Measurements from ENCODE around the gene FAM131B.
"Not testable (repeated sequence)": the region's sequence is repeated elsewhere in the genome, so short reads cannot be mapped to it uniquely, and the experiment has no call there.

Gene FAM131B

GRCh38 chr7:143362131-143363015, at the start of gene FAM131B:
FAM131B (minus strand) TSS chr7:143362713; CDS start chr7:143362603, 110 bp downstream.
- no peak for DNase-seq

- DNase-seq, result no peak
Observed at GRCh38 chr7:143411976-143412708, 49.6 kb upstream of the FAM131B start.

- DNase-seq, result peak; percentile 7
Observed at GRCh38 chr7:143410521-143411004, 48.0 kb upstream of the FAM131B start.

- DNase-seq, result peak; percentile 39
Observed at GRCh38 chr7:143408686-143409561, 46.4 kb upstream of the FAM131B start, which contains the start of gene EPHA1. EPHA1 (minus strand) TSS chr7:143408856; CDS start chr7:143408805, 51 bp downstream.

GRCh38 chr7:143408252-143408685, 45.8 kb upstream of the FAM131B start:
- no peak for DNase-seq

DNA sequence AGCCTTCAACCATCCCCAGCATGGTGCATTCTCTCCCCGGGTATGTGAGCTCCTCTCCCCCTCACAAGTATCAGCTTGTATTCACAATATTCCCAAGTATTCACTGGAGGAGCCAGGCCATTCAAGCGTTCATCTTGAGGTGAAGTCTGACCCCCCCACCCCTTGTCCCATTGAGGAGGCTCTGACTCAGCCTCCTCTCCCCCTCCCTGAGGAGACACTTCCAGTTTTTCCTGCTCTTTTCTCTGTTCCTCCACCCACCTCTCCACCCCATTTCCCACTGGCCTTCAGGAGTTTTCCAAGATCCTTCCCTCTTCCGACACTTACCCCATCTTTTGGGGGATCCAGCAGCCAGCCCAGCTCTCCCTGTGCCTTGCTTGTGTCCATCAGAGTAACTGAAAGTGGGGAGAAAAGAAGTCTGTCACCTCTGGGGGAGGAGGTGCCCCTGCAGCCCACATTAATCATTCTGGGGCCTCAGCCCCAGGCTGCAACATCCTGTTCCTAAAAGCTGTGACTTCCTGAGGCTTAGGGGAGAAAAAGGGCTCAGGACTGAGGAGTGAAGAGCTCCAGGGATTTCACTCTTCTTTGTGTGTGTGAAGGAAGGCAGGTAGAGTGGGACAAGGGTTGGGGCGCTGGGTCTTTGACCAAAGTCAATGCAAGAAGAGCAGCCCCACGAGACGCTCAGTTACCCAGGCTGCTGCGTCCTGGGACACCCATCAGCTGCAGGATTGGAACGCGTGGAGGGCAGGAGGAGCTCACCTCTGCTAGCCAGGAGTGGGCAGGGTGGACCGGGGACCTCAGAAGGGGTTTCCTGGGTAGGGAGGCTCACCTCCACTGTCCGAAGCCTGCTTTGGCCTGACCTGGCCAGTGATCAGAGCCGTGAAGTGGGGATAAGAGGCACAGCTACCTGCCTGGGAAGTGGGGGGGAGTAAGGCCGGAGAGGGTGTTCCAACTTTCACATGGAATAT, 45.1 kb upstream of the FAM131B start:
- DNase-seq, result no peak

GRCh38 chr7:143406002-143406357, 43.5 kb upstream of the FAM131B start:
- DNase-seq, result no peak

- DNase-seq, result no peak
Observed at GRCh38 chr7:143405173-143406001, 42.9 kb upstream of the FAM131B start.

GRCh38 chr7:143402233-143402632, 39.7 kb upstream of the FAM131B start:
- DNase-seq, result not testable (repeated sequence)

DNA sequence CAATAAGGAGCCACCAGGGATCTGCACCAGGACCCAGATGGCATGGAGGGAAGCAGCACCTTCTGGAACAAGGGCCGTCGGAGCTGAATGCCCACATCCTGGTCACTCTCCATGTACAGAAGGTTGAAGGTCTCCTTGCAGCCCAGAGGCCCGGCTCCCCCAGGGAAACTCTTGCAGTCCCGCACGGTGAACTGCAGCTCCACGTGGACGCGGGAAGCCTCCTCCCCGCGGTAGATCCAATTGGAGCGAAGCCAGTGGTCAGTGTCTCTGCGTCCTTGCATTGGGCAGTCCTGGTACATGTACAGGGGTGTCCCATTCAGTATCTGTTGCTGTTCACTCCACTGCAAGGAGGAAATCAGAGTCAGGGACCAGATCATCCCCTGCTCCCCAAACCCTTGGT, 38.8 kb upstream of the FAM131B start:
- no peak for DNase-seq

DNA sequence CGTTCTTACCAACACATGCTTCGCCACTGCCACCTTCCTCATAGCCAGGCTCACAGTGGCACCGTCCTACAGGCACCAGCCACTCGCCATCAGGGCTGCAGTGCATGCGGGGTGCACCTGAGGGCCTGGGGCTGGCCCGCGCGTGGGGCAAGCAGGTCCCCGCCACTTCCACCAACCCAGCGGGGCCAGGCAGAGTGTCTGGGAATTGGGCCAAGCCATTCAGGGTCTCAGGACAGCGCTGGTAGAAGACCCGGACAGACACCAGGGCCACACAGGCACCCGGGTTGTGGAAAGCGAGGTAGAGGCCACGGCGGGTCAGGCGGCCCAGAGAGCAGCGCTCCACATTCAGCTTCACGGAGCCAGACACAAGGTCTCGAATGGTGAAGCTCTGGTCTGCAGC, 37.1 kb upstream of the FAM131B start:
- no peak for DNase-seq

DNA sequence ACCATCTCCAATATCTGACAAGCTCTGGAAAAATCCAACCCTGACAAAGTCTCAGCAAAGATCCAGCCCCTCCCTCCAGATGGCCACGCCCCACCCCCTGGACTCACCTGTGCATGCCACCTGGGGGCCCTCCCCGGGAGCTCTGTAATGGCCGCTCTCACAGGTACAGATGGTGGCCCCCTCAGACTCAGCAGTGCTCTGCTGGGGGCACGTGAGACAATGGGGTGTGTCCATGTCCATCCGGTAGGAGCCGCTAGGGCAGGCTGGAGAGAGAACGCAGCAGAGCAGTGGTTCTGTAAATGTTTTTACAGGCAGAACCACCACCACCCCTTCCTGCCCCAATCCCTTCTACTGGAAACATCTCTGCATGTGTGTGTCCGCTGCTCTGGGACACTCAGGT, 36.6 kb upstream of the FAM131B start:
- no peak for DNase-seq

DNA sequence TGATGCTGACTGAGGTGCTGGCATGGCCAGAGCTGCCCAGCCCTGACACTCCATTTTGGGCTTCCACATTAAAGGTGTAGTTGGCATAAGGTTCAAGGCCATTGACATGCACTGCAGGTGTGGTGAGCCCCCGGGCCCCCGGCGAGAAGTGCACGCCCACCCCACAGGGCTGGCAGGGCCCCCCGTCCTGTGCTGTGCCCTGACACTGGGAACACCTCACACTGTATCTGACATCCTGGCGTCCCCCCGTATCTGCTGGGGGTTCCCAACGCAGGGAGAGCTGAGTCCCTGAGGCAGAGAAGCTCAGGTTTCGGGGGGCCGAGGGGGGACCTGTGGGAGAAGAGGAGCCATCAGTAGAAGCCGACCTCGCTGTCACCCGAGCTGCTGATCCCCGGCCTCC, 36.1 kb upstream of the FAM131B start:
- DNase-seq, result no peak

DNA sequence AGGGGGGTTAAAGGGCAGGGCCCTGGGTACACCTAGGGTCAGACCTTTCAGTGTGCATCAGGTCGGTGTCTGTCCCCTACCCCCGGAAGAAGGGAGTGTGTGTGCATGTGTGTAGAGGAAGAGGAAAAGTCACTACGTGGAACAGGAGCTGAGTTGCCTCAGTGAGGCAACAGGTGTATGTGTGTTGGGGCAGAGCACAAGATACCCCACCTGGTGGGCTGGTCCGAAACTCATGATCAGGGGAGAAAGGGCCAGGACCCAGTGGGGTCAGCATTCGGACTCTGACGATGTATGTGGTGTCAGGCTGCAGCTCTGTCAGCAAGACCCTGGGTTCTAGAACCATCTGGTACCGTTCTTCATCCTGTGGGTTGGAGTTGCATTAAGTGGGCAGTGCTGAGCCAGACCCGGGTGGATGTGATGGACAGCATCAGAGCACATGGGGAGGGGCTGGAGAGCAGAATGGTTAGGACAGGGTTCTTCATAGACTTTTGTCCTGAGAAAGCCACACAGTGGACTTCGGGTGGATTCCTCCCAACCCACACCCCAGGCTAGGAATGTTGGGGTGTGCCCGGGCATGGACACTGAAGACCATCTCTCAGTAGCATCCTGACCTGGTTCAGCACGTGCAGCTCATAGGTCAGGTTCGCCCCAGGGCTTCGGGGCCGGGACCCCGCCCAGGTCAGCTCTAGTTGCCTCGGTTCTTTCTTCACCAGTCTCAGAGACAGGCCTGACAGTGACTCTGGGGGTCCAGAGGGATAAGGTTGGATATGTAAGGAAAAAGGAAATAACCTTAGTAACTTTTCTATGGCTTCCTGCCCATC, 35.4 kb upstream of the FAM131B start:
- DNase-seq, result no peak

GRCh38 chr7:143396625-143397556, 34.4 kb upstream of the FAM131B start:
- DNase-seq, result no peak

- no peak for DNase-seq
Observed at GRCh38 chr7:143396182-143396581, 33.7 kb upstream of the FAM131B start.

- DNase-seq, result peak; percentile 60
Observed at GRCh38 chr7:143395187-143396149, 33.0 kb upstream of the FAM131B start.

All from hematopoietic multipotent progenitor cell treated with erythropoietin and hydrocortisone succinate and interleukin-3 and kit ligand, for 6 days (in vitro differentiated cells).